ENCODE data around the gene PIGZ. TPM values are rescaled to one million over a fixed set of nuclear protein-coding genes. Genes with fewer than 3 reads are reported as not detected.

PIGZ gene
- total and polyA plus RNA-seq, 4 donors = 0.99 to 2.4 (median 1.6) TPM

GRCh38 chr3:197006446-197006845 is 37.8 kb upstream of the PIGZ start (continued):
- TF ChIP-seq ZBTB33 (IDR thresholded peaks at IDR 0.05) = no peak

- no peak for TF ChIP-seq ATF3 (IDR thresholded peaks at IDR 0.05)
- no peak for TF ChIP-seq CTCF (IDR thresholded peaks at IDR 0.05; ENCODE audit: low read depth, low read length, missing input control)
- no peak for TF ChIP-seq SP1 (IDR thresholded peaks at IDR 0.05)
- no peak for TF ChIP-seq GABPA (IDR thresholded peaks at IDR 0.05 in 1 of 2, conservative IDR thresholded peaks at IDR 0.05 in 1 of 2)
- no peak for TF ChIP-seq TAF1 (conservative IDR thresholded peaks at IDR 0.05)
- TF ChIP-seq NR2F2 (IDR thresholded peaks at IDR 0.05) = no peak
- no peak for TF ChIP-seq EGR1 (IDR thresholded peaks at IDR 0.05; ENCODE audit: low read depth in 2 of 2)
- Histone ChIP-seq H3K27ac (ENCODE audit: low read depth in 1 of 2, low read length in 2 of 2) (no peak overlapping the region), H3K9ac (ENCODE audit: low read depth in 1 of 2, low read length in 2 of 2) (peak overlapping the region in 1 of 2 donors; percentile 66), H3K4me1 (ENCODE audit: control insufficient read depth in 4 of 4, insufficient read depth in 4 of 4, low read length in 3 of 4) (peaks cover 0 to 4% (median 4%) of the 10 kb centered on the region in 4 donors), H3K9me3 (ENCODE audit: control insufficient read depth in 4 of 4, low read length in 3 of 4) (no peaks in the 10 kb centered on the region), H3K4me3 (ENCODE audit: low read depth in 1 of 3, low read length in 3 of 3) (peak overlapping the region; percentile 9 to 86 (median 41)), H3K27me3 (ENCODE audit: control insufficient read depth in 4 of 4, insufficient read depth in 4 of 4, low read length in 3 of 4) (no peaks in the 10 kb centered on the region), H3K36me3 (ENCODE audit: control insufficient read depth in 4 of 4, insufficient read depth in 3 of 4, low read depth in 1 of 4, low read length in 3 of 4) (no peaks in the 10 kb centered on the region)
- 31% methylated on average over 61 of the region's 61 CpGs for WGBS
- DNase-seq (ENCODE audit: low spot score) = peak; percentile 49
Observed at GRCh38 chr3:197003461-197004385, 35.1 kb upstream of the PIGZ start.

- no peaks in the 10 kb centered on the region for H3K27me3 ChIP-seq (ENCODE audit: control insufficient read depth in 4 of 4, insufficient read depth in 4 of 4, low read length in 3 of 4)
- no peaks in the 10 kb centered on the region for H3K9me3 ChIP-seq (ENCODE audit: control insufficient read depth in 4 of 4, low read length in 3 of 4)
- peaks cover 0 to 4% (median 4%) of the 10 kb centered on the region in 4 donors for H3K4me1 ChIP-seq (ENCODE audit: control insufficient read depth in 4 of 4, insufficient read depth in 4 of 4, low read length in 3 of 4)
- H3K4me3 ChIP-seq (ENCODE audit: low read depth in 1 of 3, low read length in 3 of 3) = peak overlapping the region in 1 of 3 donors; percentile 86
- peak; percentile 84 for DNase-seq (ENCODE audit: low spot score)
- 1% methylated on average over 113 of the region's 113 CpGs for whole genome bisulfite sequencing
- peak overlapping the region; percentile 56 to 57 for H3K27ac ChIP-seq (ENCODE audit: low read depth in 1 of 2, low read length in 2 of 2)
- TF ChIP-seq ZBTB33 (IDR thresholded peaks at IDR 0.05) (no peak), CTCF (IDR thresholded peaks at IDR 0.05; ENCODE audit: low read depth, low read length, missing input control) (peak; percentile 72), NR2F2 (IDR thresholded peaks at IDR 0.05) (no peak), EGR1 (IDR thresholded peaks at IDR 0.05; ENCODE audit: low read depth in 2 of 2) (peak in 1 of 2 donors; percentile 80), JUND (IDR thresholded peaks at IDR 0.05) (no peak), REST (IDR thresholded peaks at IDR 0.05) (no peak), RAD21 (IDR thresholded peaks at IDR 0.05) (peak in 1 of 2 donors; percentile 55), HNF4A (conservative IDR thresholded peaks at IDR 0.05) (no peak), RXRA (IDR thresholded peaks at IDR 0.05) (no peak)
- H3K36me3 ChIP-seq (ENCODE audit: control insufficient read depth in 4 of 4, insufficient read depth in 3 of 4, low read depth in 1 of 4, low read length in 3 of 4) = no peaks in the 10 kb centered on the region
- H3K9ac ChIP-seq (ENCODE audit: low read depth in 1 of 2, low read length in 2 of 2) = no peak overlapping the region
Observed at GRCh38 chr3:197002701-197003454, 34.2 kb upstream of the PIGZ start.
